Measurements from ENCODE around the gene CFAP210. TPM values are rescaled to one million over a fixed set of nuclear protein-coding genes. Genes with fewer than 3 reads are reported as not detected.

CFAP210 gene
- polyA plus RNA-seq, 12 donors: 0.08 to 1.8 (median 0.22) TPM; not detected in 2

DNA sequence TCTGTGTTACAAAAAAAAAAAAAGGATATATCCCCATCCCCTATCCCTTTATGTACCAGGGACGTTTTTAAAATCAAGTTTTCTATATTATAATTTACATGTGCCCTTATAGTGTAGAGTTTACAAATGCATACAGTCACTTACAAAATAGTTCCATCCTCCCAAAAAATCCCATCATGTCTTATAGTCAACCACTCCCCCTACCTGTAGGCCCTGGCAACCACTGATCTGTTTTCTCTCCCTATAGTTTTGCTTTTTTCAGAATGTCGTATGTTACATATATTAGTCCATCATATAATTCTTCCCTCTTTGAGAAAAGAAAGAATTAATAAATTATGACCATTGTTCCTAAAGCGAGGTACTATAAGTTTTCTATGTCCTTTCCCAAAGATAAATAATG lies 17.8 kb downstream of the CFAP210 start:
- DNase-seq: no peak

GRCh38 chr2:169673921-169674320 lies 20.3 kb downstream of the CFAP210 start:
- no peak for DNase-seq

DNA sequence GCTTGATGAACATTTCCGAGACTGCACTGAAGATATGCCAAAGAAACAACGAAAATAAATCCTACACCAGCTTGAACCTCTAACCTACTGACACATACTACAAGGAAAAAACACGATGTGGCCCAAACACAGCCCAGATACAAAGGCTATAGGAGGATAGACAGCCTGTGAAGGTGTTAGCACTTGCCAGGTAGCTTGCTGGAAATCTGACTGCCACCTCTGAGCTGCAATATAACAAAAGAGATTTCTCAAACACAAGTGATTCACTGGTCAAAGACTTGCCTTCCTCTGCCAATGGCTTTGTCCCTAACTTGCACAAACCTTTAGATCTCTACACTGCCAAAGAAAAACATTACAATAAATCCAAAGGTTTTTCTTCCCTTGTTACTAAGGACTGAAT lies 21.1 kb downstream of the CFAP210 start:
- DNase-seq: no peak

GRCh38 chr2:169672406-169672805 lies 21.8 kb downstream of the CFAP210 start:
- no peak for DNase-seq

- no peak for DNase-seq
These were observed 23.3 kb downstream of the CFAP210 start for GRCh38 chr2:169670937-169671336.

DNA sequence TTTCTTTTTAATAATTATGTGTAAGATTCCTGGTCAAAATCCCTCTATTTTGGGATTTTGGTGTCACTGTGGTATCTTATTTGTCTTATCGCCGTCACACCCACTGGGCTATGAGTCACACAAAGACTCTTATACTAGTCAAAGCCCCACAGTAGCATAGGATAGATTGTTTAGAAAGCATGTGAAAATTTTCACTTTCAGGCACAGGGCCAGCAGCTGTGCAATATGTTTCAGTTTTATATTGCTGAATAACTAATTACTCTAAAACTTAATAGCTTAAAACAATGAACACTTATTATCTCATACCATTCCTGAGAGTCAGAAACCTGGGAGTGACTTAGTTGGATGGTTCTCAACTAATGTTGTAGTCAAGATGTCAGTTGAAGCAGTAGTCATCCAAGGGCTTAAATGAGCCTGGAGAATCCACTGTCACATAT lies 24.0 kb downstream of the CFAP210 start:
- no peak for DNase-seq

DNA sequence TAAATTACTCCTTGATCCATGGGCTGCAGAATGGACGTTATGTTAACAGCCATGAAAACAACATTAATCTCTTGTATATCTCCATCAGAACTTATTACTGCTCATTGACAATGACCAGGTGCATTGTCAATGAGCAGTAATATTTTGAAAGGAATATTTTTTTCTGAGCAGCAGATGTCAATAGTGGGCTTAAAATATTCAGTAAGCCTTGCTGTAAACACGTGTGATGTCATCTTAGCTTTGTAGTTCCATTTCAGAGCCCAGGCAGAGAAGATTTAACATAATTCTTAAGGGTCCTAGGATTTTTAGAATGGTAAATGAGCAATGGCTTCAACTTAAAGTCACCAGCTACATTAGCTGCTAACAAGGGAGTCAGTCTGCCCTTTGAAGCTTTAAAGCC lies 26.6 kb downstream of the CFAP210 start:
- DNase-seq: no peak

- DNase-seq: no peak
These were observed 29.0 kb downstream of the CFAP210 start for GRCh38 chr2:169664978-169665930.

GRCh38 chr2:169664600-169664977 lies 29.6 kb downstream of the CFAP210 start:
- no peak for DNase-seq

DNA sequence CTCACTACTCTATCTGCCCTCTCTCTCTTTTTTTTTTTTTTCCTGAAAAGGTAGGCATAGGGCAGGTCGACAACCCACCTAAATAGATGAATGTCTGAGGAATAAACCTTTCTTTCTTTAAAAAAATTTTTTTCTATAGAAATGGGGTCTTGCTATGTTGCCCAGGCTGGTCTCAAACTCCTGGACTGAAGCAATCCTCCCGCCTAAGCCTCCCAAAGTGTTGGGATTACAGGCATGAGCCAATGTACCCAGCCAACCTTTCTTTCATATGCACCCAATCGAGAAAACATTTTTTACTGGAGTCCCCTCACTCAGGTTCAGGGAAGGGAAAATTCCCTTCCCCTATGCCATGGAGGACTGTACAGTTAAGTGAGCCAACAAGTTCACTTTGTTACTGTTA lies 31.0 kb downstream of the CFAP210 start:
- no peak for DNase-seq

DNA sequence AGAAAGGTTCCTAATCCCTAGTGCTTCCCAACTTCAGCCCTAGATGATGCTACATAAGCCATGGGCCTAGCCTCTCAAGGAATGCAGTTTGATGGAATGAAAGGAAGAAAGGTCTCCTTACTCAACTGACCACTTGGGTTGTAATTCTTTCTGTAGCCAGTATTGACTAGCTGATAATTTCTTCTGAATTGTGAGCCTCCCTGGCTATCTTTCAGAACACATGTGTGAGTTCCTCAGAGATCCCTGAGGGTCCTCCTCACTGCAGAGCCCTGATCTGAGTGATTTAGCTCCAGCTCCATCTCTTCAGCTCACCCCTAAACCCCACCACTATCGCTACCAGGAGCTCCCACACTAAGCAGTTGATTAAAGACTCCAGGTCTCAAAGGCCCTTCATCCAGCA lies 31.5 kb downstream of the CFAP210 start:
- DNase-seq: no peak

DNA sequence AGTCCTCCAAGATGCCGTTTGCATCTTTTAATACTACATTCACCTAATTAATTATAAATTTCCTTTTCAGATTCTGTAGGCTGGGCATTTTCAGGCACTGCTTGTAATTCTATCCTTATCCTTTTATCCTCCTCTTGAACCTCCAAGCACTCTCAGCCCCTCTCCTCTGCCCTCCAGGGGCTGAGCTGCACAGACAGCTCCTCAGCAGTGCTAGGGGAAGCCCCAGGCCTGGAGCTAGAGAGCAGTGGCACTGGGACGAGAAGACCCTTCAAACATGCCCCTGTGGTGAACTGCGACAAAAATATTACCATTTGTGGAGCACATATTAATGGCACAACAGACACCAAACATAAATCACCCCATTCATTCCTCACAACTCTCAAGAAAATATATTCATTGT lies 32.9 kb downstream of the CFAP210 start:
- no peak for DNase-seq

GRCh38 chr2:169659320-169659719 lies 34.9 kb downstream of the CFAP210 start:
- no peak for DNase-seq

DNA sequence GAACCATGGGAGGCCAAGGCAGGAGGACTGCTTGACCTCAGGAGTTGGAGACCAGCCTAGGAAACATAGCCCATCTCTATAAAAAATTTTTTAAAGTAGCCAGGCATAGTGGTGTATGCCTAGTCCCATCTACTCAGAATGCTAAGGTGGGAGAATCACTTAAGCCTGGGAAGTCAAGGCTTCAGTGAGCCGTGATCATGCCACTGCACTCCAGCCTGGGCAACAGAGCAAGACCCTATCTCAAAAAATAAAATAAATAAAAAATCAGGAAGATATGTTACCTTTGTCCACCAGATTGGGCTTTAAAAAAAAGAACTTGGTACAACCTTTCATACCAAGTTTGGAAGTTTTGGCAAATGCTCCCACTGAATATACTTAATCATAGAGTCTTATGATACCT lies 35.3 kb downstream of the CFAP210 start:
- no peak for DNase-seq

DNA sequence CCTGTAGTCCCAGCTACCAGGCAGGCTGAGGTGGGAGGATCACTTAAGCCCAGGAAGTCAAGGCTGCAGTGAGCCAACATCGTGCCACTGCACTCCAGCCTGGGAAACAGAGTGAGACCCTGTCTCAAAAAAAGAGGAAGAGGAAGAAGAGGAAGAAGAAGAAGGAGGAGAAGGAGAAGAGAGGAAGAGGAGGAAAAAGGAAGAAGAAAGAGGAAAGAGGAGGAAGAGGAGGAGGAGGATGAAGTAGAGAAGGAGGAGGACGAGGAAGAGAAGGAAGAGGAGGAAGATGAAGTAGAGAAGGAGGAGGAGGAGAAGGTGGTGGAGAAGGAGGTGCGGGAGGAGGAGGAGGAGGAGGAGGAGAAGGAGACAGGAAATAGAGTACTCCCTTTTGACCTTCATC lies 38.0 kb downstream of the CFAP210 start:
- no peak for DNase-seq

DNA sequence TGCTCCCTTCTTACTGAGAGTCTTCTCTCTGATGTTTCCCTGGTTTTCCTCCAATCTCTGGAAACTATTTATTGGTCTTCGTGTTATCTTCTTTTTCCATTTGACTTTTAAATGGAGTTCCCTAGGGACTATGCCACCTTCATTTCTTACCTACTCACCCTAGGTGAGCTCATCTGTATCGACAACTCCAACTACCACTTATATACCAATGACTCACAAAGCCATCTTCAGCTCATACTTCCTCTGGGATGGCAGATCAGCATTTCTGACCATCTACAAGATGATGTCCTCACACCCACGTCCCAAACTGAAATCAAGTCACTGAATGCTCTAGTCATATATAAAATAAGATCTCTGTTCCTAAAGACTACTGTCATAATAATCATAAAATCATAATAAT lies 40.6 kb downstream of the CFAP210 start:
- no peak for DNase-seq

DNA sequence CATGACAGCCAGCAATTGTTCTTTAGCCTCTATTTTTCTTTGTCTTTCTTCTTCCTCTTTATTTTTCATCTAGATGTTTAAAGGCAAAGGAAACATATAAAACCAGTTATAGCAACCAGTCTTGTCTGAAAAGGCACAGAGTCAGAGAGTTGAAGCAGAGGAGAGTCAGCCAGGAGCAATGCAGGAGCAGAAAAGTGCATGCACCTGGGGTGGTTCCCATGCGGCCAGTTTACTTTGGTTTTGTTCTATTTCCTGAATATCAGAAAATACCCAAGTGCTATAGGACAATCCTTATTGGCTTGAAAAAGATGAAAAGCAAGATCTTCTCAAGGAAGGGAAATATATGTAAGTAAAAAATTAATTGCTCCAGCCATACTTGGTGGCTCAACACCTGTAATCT lies 44.9 kb downstream of the CFAP210 start:
- no peak for DNase-seq

GRCh38 chr2:169647496-169647895 lies 46.7 kb downstream of the CFAP210 start:
- DNase-seq: no peak

DNA sequence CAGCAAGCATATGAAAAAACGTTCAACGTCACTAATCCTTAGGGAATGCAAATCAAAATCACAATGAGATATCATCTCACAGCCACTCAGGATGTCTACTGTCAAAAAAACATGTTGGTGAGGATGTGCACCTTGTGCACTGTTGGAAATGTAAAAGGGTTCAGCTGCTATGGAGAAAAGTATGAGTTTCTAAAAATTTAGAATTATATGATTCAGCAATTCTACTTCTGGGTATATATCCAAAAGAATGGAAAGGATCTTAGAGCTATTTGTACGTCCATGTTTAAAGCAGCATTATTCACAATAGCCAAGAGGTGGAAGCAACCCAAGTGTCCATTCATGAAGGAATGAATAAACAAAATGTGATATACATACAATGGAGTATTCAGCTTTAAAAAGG lies 50.0 kb downstream of the CFAP210 start:
- DNase-seq: no peak

DNA sequence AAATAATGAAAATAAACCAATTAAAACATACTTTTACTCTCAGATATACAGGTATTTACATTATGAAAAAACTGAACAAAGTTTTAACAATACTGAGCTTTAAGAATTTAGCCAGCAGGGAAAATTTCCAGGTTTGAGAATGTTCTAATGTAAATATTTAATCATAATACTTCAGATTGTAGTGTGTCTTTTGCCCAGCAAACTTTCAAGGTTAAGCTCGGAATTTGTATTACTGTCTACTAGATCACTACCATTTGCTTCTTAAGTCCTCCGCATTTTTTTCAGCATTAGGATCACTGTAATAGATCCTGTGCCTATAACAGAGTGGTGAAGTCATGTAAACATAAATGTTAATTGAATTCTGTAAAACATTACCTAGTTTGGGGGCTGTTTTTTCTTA lies 52.7 kb downstream of the CFAP210 start:
- DNase-seq: no peak

GRCh38 chr2:169640104-169640503 lies 54.1 kb downstream of the CFAP210 start:
- DNase-seq: no peak

DNA sequence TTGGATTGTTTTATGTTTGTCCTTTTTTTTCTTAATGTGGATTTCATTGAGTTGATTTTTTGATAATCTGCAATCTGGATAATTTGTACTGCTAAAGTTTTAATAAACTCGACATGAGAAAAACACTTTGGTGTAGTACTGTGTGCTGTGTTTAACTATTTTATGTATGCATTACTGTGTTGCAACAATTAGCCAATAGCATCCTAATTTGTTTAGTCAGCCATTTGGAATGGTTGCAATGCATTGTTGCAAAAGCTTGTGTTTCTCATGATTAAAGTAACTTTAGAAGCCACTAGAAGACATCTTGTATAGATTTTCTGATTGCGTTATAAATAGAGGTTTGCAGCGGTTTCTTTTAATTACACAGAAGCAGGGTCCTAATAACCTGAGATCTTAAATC lies 56.6 kb downstream of the CFAP210 start:
- no peak for DNase-seq

GRCh38 chr2:169636440-169637097 lies 57.6 kb downstream of the CFAP210 start:
- no peak for DNase-seq
